GM12865 (cell line): ENCODE data around the gene TBX18.

Source experiments
- DNase-seq: peaks from one replicate; pipeline ENCODE4 v3.0.0; 2010; ENCODE audit warnings: low read depth
- H3K4me3 ChIP-seq: 2 replicates; pipeline ENCODE4 v1.5.1; 2011; ENCODE audit warnings: mild to moderate bottlenecking, low read depth, low read length, control low read depth
- TF ChIP-seq, protein P1 (sequence below): IDR thresholded peaks from 2 replicates; pipeline ENCODE4 v1.5.1; 2011; ENCODE audit warnings: low read length, control low read depth, low read depth, inconsistent platforms; ENCODE audit not compliant: insufficient read depth; ENCODE audit errors: missing control alignments

The TBX18 gene

GRCh38 chr6:84763886-84764331, 489 bp downstream of the TBX18 start:
- DNase-seq, result no peak
- TF ChIP-seq, protein P1, sequence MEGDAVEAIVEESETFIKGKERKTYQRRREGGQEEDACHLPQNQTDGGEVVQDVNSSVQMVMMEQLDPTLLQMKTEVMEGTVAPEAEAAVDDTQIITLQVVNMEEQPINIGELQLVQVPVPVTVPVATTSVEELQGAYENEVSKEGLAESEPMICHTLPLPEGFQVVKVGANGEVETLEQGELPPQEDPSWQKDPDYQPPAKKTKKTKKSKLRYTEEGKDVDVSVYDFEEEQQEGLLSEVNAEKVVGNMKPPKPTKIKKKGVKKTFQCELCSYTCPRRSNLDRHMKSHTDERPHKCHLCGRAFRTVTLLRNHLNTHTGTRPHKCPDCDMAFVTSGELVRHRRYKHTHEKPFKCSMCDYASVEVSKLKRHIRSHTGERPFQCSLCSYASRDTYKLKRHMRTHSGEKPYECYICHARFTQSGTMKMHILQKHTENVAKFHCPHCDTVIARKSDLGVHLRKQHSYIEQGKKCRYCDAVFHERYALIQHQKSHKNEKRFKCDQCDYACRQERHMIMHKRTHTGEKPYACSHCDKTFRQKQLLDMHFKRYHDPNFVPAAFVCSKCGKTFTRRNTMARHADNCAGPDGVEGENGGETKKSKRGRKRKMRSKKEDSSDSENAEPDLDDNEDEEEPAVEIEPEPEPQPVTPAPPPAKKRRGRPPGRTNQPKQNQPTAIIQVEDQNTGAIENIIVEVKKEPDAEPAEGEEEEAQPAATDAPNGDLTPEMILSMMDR, result no peak
- H3K4me3 ChIP-seq, result no peak overlapping the region

- DNase-seq, result no peak
- TF ChIP-seq, protein P1, result no peak
- H3K4me3 ChIP-seq, result no peak overlapping the region
Measured at GRCh38 chr6:84763003-84763885, 1.2 kb downstream of the TBX18 start.

DNA sequence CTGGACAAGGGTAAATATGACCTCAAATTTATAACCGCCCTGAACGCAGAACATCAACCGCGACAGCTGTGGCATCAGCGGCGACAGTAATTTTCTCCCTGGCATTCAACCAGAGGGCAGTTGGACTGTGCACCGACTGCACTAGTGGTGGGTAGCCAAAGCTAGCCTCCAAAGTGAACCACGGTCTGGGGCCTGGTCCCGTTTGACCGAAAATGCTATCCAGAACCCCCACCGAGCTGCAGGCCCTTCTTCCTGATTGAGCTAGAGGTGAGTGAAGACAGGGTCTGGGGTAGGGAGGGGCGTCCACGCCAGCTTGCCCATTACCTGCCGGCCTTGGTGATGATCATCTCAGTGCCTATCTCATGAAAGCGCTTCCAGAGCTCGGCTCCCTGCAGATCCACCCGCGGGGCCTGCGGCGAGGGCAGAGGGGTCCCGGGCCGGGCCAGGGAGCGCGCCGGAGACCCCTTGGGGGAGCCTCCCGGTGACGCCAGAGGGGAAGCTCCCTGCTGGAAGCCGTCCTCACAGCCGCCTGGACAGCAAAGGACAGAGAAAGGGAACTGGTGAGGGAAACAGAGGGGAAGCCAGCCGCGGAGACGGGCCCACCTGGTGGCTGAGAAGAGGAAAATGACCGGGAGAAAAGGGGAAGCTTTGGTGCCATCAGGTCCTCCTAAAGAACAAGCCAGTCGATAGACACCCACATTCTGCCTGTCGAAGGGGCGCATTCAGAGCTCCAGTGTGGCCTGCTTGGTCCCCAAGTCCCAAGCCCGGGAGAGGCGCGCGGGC, 2.0 kb downstream of the TBX18 start:
- TF ChIP-seq, protein P1, result no peak
- H3K4me3 ChIP-seq, result no peak overlapping the region
- no peak for DNase-seq

- DNase-seq, result no peak
- TF ChIP-seq, protein P1, result no peak
- H3K4me3 ChIP-seq, result no peak overlapping the region
Measured at GRCh38 chr6:84758486-84758885, 5.9 kb downstream of the TBX18 start.

DNA sequence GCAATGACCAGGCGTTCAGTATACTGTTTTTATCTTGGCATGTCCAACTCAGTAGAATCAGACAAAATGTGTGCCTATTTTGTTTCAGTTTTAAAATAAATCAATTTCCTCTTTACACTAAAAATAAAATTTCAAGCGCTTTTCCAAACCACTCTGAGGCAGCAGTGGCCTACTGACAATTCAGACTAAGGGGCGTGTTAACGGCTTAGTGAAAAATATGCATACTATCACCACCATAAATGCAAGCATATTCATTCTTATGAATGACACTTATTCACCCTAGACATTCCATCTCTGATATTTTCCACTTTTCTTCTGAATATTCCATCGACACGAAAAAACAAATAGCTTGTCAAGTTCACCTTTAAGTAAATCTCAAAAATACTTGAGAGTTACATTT, 7.5 kb downstream of the TBX18 start:
- TF ChIP-seq, protein P1, result no peak
- no peak for DNase-seq
- H3K4me3 ChIP-seq, result no peak overlapping the region

GRCh38 chr6:84756466-84756865, 7.9 kb downstream of the TBX18 start:
- TF ChIP-seq, protein P1, result no peak
- no peak overlapping the region for H3K4me3 ChIP-seq
- no peak for DNase-seq
